ENCODE measurements around the gene DNAAF8.

- TF ChIP-seq SP1 (IDR thresholded peaks at IDR 0.05) (no peak), PKNOX1 (IDR thresholded peaks at IDR 0.05) (no peak), FOXM1 (IDR thresholded peaks at IDR 0.05; ENCODE audit: borderline replicate concordance) (no peak), FOXA1 (IDR thresholded peaks at IDR 0.05) (no peak), ZNF384 (IDR thresholded peaks at IDR 0.05) (no peak), ELF4 (IDR thresholded peaks at IDR 0.05) (no peak), HDGF (IDR thresholded peaks at IDR 0.05; ENCODE audit: borderline replicate concordance) (no peak), SUZ12 (IDR thresholded peaks at IDR 0.05) (no peak)
These were observed 54.6 kb downstream of the DNAAF8 start for GRCh38 chr16:4788910-4789309.
